SHP77 treated with DMSO at 0.1 percent for 48 hours (cell line): Measurements from ENCODE around the gene CACNA2D4.

Experiments used
- DNase-seq: peaks from one replicate; lab custom pipeline; 2025; lab: John Stamatoyannopoulos, UW

The CACNA2D4 gene

DNA sequence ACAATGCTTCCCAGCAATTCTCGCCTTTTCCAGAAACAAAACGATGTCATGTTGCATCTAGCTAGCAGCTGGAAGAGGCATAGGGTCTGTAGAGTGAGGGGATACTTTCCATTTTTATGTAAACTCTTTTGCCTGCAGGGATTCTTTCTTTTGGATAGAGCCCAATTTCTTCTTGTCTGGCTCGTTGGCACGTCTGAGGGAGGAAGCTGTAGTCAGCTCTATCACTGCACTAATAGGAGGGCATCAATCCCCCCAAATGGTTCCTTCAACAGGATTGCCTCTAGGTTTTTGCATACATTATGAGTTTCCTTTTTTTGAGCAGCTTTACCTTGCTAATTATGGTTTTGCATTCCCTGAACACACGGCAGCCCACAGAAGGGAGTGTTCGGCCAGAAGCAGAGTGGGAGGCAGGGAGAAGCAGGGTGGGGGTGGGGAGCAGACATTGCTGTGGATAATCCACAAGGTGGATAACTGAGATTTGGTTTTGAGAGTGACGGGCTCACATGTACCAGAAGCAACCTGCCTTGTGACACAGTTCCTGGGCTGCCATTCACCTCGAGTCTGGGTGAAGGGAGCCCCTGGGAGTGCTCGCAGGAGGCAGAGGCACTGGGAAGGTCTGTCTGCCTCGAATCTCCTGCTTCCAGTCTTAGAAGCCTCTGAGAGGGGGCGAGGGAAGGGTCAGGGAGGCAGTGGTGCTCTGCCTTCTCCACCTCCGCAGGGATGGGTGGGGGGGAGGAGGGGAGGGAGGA lies 73.6 kb downstream of the CACNA2D4 start:
- DNase-seq, result no peak

DNA sequence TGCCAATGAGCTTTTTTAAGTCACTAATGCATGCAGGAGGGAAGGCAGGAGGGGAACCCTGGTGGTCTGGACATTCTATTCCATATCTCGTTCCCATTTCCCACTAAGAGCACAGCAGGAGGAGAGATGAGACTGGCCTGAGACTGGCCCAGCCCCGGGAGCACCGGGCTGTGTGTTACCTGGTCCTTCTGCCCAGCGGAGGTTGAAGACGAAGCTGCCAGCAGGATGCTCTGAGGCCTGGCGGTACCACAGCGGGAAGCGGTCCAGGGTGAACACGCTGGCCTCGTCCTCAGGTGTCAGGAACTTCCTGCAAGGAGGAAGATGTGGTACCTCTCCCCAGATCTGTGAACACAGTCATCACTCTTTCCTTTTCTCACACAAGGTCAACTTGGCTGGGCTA lies 74.2 kb downstream of the CACNA2D4 start:
- DNase-seq, result no peak

DNA sequence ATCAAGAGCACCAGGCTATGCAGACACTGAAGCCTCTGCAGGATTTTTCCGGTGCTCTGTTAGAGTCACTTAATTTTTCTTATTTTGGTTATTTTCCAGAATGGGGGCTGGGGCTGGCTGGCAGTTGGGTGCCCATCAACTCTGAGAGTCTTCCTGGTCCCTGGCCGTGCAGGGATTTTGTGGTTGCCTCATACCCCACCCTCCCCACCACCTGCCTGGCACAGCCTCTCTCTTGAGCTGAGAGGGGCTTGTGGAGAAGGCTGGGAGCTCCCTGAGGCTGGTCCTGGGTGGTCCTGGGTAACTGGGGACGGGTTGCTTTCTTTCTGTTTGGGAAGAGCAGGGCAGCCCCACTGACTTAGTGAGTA lies 74.8 kb downstream of the CACNA2D4 start:
- DNase-seq, result no peak

DNA sequence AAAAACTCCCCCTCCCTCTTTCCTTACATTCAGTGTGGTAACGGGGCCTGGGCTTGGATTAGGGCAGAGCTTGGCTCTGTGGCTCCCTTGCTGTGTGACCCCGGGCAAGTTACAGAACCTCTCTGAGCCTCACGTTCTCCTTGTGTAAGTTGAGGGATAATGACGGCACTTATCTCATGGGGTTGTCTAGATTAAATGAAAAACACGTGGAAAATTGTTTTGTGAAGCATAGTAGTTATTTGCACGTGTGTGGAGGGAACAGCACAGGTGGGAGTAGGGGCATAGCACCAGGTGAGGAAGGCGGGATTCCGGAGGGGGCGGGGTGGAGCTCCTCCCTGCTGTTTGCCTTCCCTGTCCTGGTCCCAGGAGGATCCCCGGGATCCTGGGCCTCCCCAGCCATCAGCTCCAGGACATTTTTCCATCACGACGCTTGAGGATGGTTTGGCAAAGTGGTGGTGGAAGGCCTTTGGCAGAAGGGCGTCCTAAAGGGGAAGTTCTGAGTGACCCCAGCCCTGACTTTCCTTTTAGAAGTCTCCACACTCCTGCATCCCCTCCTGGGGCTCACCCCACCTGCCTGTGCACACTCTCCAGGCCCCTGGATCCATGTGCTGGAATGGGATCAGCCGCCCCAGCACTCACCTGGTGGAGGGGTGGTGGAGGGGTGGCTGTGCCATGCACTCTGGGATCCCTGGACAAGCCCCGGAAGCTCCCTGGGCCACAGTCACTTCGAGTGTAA lies 75.4 kb downstream of the CACNA2D4 start:
- DNase-seq, result no peak

DNA sequence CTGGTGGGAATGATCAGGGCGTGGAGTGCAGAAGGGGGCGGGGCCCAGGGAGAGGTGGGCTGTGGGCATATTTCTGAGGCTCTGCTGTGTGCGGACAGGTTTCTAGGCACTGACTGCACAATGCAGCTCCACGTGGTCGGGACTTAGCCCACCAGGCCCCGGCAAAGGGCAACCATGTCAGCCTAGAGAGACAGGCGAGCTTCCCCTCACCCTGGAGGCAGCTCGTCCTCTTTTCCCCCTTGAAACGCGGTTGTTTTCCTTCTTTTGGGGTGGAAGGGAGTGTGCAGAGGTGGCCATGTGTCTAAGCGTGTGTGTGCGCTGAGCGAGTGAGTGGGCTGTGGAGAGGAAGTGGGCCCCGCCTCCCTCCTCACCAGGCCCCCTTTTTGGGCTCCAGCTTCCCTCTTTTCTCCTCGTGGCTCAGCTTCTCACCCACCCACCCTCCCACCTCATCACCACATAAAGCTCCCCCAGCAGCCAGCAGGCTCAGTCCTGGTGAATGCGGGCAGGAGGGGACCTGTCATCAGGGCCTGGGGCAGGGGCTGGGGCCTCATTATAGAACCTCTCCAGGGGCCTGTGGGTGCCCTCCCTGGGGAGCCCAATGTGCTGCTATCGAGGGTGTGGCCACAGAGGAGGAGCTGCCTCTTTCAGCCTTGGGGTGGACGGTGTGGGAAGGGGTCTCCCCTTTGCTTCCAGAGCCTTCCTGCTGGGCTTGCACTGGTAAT lies 76.1 kb downstream of the CACNA2D4 start:
- DNase-seq, result no peak

DNA sequence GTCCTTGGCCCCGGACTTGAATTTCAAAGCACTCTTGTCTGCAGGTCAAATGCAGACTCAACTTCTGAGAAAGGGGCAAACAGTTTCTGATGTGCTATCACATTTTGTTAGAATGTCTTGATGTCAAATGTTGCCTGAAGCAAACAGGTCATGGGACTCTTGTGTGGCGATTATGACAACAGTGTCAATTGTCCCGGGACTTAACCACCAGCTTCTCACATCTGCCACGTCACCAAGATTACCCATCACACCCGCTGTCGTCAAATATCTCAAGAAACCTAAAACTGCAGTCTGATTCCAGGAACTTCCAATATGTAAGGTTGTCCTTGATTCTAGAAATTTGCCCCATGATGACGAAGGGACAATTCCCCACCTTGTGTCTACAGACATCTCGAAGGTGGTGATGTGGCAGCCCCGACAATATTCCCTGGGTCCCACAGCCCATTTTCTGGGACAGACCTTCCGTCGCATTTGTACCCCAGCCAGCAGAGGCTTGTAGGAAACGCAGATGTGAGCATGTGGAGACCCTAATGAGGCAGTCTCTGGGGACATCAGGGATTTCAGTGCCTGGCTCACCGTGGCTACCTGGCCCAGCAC lies 76.8 kb downstream of the CACNA2D4 start:
- DNase-seq, result no peak

DNA sequence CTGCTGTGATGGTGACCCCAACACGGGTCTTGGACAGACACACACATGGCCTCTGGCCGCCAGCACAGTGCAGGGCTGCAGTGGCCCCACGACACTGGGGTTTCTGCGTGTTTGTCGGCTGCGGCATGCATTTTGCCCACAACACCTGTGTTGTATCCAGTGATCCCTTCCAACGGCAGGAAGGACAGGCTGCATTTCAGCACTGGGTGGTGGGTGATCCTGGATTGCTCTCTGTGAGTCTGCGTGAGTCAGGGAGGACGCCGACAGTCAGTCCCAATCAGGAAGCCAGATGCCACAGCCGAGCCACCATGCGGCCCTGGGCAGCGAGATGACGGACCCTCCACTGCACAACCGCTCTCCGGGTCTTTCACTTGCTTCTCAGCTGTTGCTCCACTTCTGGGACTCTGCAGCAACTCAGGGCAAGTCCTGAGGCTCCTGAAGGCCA lies 77.4 kb downstream of the CACNA2D4 start:
- no peak for DNase-seq

DNA sequence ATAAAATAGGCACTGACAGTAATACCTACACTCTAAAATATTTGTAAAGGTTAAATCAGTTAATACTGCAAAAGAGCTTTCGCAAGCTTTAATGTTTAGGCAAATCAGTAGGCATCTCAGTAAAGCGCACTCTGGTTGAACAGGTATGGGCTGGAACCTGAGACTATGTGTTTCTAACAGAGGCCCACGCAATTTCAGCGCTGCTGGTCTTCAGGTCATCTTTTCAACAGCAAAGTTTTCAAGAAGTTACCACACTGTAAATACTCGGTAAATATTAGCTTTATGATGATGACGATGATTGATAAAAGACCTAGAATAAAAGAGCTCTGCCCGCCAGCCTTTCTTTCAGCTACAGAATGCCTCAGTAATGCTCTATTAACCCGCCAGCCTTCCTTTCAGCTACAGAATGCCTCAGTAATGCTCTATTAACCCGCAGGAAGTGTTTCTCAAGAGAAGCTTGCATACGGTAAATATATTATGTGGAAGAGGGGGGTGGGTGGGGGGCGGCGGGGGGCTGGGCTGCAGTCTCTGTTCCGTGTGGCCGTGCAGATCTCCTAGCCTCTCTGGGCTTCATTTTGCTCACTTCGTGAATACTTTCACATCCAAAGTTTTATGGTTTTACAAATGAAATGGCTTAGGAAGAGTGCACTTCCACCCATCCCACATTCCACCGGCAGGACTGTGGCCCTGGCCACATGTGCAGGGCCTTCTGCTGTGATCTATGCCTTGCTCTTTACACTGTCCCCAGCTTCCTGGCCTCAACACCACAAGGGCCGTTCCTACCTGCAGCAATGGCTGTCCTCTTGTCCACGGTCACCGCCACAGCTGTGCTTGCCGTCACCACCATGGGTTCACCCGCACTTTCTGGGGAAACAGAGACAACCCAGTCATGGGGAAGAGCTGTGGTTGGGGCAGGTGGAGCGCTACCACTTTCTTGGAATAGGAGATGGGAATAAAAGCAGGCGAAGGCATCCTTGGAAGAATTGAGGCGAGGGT lies 78.2 kb downstream of the CACNA2D4 start:
- DNase-seq, result no peak

DNA sequence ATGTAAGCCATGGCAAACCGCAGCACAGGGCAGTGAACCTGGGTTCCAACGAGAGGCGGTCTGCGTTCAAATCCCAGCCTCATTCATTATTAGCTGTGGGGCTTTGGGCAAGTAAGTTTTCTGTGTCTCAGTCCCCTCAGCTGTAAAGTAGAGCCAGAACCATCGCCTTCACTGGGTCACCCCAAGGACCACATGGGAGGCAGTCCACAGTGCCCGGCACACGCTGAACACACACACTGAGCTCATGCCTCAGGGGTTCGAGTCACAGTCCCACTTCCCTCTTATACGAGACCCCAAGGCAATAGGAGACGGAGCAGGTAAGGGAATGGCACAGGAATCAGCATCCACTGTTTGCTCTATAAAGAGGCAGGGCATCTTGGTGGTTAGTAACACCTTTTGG lies 79.0 kb downstream of the CACNA2D4 start:
- no peak for DNase-seq

DNA sequence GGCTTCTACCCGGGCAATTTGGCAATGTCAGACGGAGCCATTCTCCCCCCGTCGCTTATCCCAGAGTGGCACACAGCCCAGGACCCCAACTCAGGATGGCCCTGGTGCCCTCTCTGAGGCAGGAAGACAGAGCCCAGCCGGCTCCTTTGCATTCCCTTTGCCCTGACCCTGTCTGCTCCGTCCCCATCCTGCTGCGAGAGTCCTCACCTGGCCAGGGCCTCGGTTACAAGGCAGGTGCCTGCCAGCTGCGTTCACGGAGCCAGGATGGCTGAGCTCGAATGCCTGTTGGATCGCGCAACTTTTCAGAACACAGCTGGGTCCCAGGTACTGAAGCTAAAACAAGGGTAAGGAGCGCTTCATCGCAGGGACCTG lies 79.5 kb downstream of the CACNA2D4 start:
- no peak for DNase-seq

DNA sequence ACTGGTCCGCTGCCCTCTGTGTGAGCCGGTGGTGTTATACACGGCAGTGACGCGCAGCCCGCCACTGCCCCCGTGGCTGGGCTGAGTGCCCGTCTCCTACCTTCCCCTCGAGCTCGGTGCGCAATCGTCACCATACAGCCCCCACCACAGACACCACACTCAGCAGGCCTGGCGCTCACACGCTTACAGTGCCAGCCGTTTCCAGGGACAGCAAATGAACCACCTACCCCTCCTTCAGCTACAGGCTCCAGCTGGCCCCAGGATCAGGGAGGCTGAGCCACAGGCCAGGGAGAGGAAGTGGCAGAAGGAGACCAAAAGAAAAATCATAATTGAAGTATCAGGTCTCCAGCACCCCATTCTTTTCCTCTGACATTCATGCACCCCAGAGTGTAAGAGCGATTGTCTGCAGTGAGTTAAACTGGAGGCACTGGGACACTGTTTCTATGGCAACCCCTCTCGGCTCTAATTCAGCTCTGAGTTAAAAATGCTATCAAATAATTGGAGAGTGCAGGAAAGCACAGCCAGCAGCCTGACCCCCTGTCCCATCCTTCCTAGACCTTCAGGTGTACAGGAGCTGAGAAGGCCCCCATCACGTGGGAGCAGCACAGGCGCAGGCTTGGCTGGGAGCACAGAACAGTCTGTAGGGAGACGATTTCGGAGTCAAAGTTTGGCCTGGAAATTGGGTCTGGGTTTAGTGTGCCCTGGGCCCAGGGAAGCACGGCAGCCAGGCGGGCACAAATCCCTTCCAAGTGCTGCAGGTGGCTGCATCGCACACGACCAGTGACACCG lies 80.1 kb downstream of the CACNA2D4 start:
- no peak for DNase-seq

DNA sequence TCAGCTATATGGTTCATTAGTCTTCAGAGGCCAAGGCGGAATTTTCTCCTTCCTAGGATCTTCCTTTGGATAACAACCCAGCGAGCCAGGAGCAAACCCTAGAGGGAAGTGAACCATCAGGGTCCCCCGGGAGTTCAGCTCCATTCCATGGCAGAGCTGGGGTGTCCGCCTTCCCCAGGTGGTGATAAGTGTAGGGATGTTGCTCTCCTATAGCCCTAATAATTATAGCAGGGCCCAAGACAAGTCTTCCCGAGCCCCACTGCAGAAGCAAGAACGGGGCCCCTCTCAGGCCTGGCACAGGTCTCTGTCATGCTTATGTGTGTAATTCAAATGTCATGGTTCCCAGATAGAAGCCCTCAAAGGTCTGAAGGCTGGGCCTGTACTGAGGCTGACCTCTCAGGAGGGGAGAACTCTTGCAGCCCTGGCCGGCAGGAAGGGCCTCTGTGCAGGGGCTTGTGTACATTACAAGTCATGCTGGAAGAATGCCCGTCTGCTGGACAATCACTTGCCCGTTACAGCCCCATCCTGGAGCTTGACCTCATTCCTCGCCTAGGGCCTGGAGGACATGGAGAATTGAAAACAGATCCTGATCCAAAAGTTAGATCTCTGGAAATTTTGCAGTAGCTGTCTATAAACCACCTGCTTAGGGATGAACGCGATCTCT lies 80.8 kb downstream of the CACNA2D4 start:
- no peak for DNase-seq

DNA sequence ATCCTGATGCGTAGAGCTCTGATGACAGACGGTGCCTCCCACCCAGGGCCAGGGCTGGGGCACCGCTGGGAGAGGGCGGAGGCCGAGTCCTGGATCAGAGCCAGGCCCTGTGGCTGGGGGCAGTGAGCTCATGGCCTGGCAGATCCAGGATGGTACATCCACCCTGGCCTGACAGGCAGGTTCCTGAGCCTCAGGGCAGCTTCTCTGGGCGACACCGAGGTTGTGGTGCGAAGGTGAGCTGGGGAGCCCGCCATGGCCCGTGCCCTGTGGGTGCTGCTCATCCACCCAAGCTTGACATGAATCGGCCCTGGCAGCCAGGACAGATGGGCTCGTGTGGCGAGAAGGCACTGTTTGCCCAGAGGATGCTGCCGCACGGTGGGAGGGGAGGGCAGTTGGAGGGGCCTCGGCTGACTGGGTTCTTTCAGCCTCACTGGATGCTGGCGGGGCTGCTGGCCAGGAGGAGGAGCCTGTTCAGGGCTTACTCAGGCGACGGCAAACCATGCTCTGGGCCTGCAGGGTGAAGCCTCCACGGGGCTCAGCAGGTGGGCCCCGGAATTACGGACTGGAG lies 81.5 kb downstream of the CACNA2D4 start:
- DNase-seq, result no peak

DNA sequence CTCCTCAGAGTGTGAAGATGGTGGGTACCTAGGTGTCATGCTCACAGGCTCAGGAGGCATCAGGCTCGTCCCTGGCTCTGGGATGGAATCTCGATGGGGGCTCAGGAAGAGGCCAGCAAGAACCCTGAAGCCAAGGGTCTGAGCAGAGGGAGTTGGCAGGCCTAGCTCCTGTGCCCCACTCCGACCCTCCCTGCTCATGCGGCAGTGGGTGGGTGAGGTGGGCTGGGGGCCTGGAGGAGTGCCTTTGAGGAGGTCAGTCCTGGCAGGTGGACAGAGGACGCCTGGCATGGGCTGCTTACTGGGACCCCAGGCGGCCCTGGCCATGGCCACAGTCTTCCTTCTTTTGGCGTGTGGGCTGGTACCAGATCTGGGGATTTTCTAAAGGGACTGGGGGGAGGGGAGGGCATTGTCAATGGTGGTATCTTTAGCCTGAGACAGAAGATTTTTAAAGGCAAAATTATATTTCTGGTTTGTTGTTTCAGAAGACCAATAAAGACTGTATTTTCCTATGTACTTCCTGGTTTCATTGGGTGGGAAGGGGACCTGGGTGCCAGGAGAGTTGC lies 82.1 kb downstream of the CACNA2D4 start:
- no peak for DNase-seq

DNA sequence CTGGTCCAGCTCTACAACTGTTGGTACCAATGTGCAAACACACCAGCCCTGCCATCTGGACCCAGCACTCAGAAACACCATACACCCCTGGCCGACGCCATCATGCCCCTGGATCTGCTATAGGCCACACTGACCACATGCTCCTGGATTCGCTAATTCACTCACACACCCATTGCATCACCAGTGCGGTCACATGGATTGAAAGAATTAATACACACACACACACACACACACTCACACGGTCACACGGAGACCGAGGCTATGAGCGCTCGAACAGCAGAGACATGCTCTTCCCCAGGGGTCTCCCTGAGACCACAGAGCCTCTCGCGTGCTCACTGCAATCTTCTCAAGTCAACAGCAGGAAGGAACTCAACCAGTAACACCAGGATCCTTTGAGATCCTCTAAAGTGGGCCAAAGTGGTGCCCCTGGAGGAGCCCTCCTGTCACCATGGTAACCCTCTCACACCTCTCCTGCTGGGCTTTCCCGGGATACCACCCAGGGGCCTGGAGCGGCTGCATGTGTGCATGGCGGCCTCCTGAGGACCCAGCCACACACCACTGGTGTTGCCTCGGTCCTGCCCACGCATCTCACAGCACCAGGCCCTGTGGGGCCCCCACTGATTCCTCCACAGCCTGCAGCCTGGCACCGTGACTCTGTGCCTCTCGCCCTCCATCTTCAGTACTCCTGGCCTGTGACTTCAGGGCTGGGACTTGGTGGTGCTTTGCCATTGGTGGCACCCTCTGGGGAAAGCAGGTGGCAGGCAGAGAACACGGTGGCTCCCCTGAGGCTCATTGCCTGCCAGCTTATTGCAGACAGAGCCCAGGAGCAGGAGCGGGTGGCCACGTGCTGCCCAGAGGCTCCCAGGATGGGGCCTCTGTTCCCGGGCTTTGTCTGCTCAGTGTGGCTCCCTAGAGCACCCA lies 83.0 kb downstream of the CACNA2D4 start:
- DNase-seq, result no peak

DNA sequence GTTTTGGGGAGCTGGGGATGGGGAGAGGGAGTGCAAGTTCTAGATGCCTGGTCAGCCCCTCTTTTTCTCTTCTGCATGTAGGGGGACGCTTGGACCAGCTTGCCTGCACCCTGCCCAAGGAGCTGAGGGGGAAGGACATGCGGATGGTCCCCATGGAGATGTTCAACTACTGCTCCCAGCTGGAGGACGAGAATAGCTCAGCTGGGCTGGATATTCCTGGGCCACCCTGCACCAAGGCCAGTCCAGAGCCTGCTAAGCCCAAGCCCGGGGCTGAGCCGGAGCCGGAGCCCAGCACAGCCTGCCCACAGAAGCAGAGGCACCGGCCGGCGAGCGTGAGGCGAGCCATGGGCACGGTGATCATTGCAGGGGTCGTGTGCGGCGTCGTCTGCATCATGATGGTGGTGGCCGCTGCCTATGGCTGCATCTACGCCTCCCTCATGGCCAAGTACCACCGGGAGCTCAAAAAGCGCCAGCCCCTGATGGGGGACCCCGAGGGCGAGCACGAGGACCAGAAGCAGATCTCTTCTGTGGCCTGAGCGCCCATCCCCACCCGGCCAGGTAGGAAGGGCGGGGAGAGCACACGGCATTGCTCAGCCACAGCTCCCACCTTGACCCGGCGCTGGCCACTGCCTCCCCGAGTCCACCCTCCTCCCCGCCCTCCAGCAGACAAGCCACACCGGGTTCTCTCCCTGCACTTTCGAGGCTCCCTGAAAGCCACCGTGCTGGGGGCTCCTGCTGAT lies 84.1 kb downstream of the CACNA2D4 start:
- DNase-seq, result no peak

DNA sequence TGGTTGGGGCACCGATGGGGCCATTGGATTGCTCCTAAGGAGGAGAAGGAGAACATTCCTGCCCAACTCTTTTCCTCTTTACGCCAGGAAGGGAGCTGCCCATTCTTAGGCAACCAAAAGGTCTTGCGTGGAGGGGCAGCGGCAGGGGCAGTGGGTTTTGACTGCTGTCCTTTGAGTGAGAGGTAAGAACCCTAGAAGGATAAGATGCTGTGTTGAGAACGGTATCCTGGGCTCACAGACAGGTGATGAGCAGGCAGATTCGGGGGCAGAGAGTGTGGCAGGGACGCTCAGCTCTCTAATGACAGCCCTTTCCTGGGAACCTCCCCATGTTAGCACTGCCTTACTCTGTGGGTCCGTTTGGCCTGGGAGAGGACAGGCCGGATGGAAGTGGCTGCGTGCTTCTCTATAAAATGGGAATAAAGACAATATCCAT lies 84.8 kb downstream of the CACNA2D4 start:
- no peak for DNase-seq
